Neural progenitor cell (in vitro differentiated cells): Measurements from ENCODE around the gene GPBP1.

Source experiments
- CTCF ChIP-seq: fragments of 200-600 bp; sonication (generic); IDR thresholded peaks from 2 replicates; pipeline ENCODE4 v1.5.1; 2017; ENCODE audit warnings: antibody characterized with exemption, mild to moderate bottlenecking
- EZH2 ChIP-seq: fragments of 200-600 bp; sonication (generic); IDR thresholded peaks from 2 replicates; pipeline ENCODE4 v1.6.1; 2017; ENCODE audit warnings: antibody characterized with exemption, mild to moderate bottlenecking, moderate library complexity
- EZH2phosphoT487 ChIP-seq: fragments of 200-600 bp; sonication (generic); IDR thresholded peaks from 2 replicates; pipeline ENCODE4 v1.6.1; 2017; ENCODE audit warnings: antibody characterized with exemption

DNA sequence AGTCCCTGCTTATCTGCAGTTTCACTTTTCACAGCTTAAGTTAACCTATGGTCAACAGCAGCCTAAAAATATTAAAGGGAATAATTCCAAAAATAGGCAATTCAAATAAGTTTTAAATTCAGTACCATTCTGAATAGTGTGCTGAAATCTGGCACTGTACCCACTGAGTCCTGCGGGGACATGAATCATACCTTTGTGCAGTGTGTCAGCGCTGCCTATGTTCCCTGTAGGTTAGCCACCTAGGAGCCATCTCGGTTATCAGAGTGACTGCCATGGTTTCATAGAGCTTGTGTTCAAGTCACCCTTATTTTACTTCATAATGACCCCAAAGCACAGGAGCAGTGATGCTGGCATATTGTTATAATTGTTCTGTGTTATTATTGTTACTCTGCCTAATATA, 139.9 kb downstream of the GPBP1 start:
- no peak for TF ChIP-seq CTCF
- TF ChIP-seq EZH2 = no peak
- no peak for TF ChIP-seq EZH2phosphoT487
